ENCODE data around the gene PIGZ. TPM values are rescaled to one million over a fixed set of nuclear protein-coding genes. Genes with fewer than 3 reads are reported as not detected.

Gene PIGZ
- total RNA-seq, 2 donors from 2014 or later, result 4.7 to 11.3 TPM

DNA sequence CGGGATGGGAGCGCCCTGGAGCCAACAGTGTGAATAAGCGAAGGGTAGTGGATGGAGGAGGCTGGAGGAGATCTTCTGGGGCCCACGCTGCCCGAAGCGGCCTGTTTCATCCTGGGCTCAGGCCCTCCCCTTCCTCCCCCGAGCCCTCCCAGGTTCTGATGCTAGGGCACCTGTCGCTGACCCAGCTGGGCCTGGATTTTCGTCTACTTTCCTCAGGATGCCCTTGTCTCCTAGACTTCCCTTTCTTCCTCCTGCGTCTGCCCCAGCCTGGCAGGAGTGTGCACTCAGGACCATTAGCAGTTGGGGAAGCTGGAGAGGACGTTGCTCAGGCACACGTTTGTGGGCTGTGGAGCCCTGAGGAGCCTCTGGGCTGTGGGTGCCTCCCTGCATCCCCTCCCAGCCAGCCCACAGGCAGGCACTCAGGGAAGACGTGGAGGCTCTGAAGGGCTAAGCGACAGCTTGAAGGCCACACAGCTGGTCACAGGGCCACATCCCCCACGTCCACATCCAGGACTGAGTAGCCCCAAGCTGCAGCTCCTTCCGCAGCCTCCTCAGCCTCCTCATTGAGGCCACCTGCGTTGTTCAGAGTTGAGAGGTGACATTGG, 23.9 kb upstream of the PIGZ start:
- H3K9me3 ChIP-seq, result no peaks in the 10 kb centered on the region
- TF ChIP-seq, protein P1, sequence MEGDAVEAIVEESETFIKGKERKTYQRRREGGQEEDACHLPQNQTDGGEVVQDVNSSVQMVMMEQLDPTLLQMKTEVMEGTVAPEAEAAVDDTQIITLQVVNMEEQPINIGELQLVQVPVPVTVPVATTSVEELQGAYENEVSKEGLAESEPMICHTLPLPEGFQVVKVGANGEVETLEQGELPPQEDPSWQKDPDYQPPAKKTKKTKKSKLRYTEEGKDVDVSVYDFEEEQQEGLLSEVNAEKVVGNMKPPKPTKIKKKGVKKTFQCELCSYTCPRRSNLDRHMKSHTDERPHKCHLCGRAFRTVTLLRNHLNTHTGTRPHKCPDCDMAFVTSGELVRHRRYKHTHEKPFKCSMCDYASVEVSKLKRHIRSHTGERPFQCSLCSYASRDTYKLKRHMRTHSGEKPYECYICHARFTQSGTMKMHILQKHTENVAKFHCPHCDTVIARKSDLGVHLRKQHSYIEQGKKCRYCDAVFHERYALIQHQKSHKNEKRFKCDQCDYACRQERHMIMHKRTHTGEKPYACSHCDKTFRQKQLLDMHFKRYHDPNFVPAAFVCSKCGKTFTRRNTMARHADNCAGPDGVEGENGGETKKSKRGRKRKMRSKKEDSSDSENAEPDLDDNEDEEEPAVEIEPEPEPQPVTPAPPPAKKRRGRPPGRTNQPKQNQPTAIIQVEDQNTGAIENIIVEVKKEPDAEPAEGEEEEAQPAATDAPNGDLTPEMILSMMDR (IDR thresholded peaks at IDR 0.05), result no peak
- TF ChIP-seq POLR2AphosphoS5 (IDR thresholded peaks at IDR 0.05), result no peak
- TF ChIP-seq POLR2A (IDR thresholded peaks at IDR 0.05), result no peak
- intact Hi-C loops (cut with DNase I), result no loop called here
- H3K36me3 ChIP-seq, result no peaks in the 10 kb centered on the region
- DNase-seq (ENCODE audit: low spot score), result no peak
- WGBS, result 95% methylated on average over 17 of the region's 17 CpGs
- H3K4me3 ChIP-seq, result no peak overlapping the region
- H3K27me3 ChIP-seq (replicated peaks; ENCODE audit: insufficient read depth), result no peaks in the 10 kb centered on the region
- no peaks in the 10 kb centered on the region for H3K4me1 ChIP-seq (replicated peaks)
- H3K27ac ChIP-seq, result no peak overlapping the region

DNA sequence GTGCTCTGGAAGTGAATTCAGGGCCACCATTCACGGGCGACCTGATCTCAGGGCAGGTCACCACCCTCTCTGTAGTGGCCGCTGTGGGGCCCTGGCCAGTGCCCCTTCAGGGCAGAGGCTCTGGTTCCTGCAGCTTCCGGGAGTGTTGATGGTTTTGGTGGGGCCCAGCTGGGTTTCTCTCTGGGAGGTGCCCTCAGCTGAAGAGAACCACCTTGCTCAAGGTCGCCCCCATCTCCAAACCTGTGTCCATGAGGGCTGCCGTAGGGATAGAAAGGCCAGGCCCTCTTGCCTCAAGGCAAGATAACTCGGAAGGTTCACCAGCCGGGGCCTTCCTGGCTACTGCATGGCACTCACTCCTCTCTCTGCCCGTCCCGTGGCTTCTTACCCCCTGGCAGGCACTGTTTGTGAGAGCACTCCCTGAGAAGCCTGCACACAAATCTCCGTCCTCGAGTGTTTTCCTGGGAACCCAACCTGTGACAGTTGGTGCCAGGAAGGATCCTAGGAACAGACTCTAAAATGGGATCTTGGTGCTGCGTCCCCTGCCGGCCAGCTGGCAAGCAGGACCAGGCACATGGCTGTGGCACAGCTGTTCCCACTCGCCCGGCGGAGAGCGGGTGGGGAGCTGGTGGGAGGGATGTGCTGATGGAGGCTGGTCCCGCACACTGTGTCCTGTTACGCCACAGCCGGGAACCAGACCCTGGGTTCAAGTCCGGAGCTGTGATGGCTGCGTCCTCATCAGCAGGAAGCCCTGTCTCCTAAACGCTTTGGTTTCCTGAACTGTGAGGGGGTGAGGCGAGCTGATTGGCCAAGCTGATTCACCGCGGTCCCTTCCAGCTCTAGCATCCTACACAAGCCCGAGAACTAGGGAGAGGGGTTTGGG, 23.2 kb upstream of the PIGZ start:
- no peak overlapping the region for H3K27ac ChIP-seq
- DNase-seq (ENCODE audit: low spot score), result no peak
- no peaks in the 10 kb centered on the region for H3K9me3 ChIP-seq
- no peaks in the 10 kb centered on the region for H3K36me3 ChIP-seq
- intact Hi-C loops (cut with DNase I), result no loop called here
- TF ChIP-seq, protein P1 (IDR thresholded peaks at IDR 0.05), result no peak
- TF ChIP-seq POLR2A (IDR thresholded peaks at IDR 0.05), result no peak
- TF ChIP-seq POLR2AphosphoS5 (IDR thresholded peaks at IDR 0.05), result no peak
- no peaks in the 10 kb centered on the region for H3K27me3 ChIP-seq (replicated peaks; ENCODE audit: insufficient read depth)
- no peak overlapping the region for H3K4me3 ChIP-seq
- H3K4me1 ChIP-seq (replicated peaks), result no peaks in the 10 kb centered on the region
- WGBS, result 89% methylated on average over 24 of the region's 28 CpGs

DNA sequence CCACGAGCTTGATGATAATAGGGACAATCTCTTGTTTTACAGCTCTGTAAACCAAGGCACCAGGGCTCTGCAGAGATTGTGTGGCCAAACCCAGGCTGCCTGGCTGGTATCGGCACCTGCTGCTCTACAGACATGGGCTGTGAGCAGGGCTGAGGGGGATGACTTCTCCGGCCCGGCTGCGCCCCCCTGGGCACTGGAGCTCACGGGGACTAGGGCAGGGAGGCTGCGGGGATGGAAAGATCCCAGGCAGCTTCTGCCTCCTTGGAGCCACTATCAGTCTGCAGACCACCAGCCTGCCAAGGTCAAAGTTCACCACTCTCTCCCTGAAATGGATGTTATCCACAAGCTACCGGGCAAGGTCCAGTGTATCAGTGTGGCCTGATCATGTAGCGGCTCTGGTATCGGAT, 22.0 kb upstream of the PIGZ start:
- Histone ChIP-seq H3K4me1 (replicated peaks) (no peaks in the 10 kb centered on the region), H3K36me3 (no peaks in the 10 kb centered on the region), H3K9me3 (no peaks in the 10 kb centered on the region), H3K27me3 (replicated peaks; ENCODE audit: insufficient read depth) (no peaks in the 10 kb centered on the region), H3K27ac (no peak overlapping the region), H3K4me3 (no peak overlapping the region)
- intact Hi-C loops (cut with DNase I), result no loop called here
- DNase-seq (ENCODE audit: low spot score), result no peak
- 87% methylated on average over 10 of the region's 10 CpGs for WGBS
- TF ChIP-seq POLR2AphosphoS5 (IDR thresholded peaks at IDR 0.05), result no peak

DNA sequence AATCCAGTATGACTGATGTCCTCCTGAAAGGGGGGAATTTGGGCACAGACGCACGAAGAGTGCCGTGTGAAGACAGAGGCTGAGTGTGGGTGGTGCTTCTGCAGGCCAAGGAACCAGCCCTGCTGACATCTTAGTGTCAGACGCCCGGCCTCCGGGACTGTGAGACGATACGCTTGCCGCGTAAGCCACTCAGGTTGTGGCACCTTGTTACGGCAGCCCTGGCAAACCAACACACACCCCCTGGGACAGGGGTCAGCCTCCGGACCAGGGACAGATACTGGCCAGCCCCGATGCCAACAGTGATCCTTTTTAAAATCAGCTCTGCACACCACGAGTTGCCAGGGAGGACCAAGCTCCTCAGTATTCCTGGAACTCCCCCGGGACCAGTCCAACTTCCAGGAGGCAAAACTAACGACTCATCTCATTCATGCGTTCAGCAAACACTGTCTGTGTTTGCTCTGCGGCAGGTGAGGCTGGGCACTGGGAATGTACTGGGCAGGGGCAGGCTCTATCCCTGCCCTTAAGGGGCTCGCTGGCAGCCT, 21.2 kb upstream of the PIGZ start:
- Histone ChIP-seq H3K4me3 (no peak overlapping the region), H3K27ac (no peak overlapping the region), H3K4me1 (replicated peaks) (no peaks in the 10 kb centered on the region), H3K9me3 (no peaks in the 10 kb centered on the region), H3K36me3 (no peaks in the 10 kb centered on the region), H3K27me3 (replicated peaks; ENCODE audit: insufficient read depth) (no peaks in the 10 kb centered on the region)
- intact Hi-C loops (cut with DNase I), result no loop called here
- no peak for DNase-seq (ENCODE audit: low spot score)
- 70% methylated on average over 19 of the region's 19 CpGs for WGBS
- TF ChIP-seq, protein P1 (IDR thresholded peaks at IDR 0.05), result no peak
- TF ChIP-seq POLR2A (IDR thresholded peaks at IDR 0.05) (no peak), POLR2AphosphoS5 (IDR thresholded peaks at IDR 0.05) (no peak)

DNA sequence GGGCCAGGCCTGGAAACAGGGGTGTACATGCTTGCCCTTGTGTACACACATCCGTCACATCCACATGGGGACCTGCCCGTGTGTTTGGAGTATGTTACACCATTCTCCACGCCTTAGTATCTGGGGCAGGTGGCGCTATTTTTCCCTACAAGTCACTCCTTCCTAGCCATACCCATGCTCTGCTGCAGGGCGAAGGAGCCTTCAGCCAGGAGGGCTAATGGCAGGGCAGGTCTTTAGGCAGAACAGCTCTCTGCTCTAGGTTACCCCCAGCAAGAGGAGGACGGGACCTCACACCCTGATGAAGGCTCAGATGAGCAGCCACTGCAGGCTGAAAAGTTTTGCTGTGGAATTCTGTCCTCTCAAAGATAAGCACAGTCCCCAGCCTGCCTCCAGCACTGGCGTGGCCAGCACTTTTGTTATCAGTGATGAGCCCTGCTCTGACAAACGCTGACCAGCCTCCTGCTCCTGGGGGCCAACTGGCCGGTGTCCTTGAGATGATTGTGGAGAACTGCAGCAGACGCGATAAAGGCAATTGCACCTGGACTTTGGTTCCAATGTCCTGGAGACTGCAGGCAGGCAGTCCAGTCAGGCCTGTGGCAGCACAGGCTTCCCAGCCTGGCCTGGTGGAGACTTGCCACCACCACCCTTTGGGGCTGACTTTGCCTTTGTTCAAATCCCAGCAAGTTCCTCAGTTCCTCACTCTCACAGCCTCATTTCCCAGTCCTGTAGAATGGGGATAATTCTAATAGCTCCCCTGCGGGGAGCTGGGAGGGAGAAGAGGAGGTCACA, 19.8 kb upstream of the PIGZ start:
- WGBS, result 71% methylated on average over 12 of the region's 12 CpGs
- TF ChIP-seq POLR2A (IDR thresholded peaks at IDR 0.05), result no peak
- TF ChIP-seq POLR2AphosphoS5 (IDR thresholded peaks at IDR 0.05), result no peak
- Histone ChIP-seq H3K9me3 (no peaks in the 10 kb centered on the region), H3K4me3 (no peak overlapping the region), H3K27ac (no peak overlapping the region), H3K36me3 (no peaks in the 10 kb centered on the region), H3K4me1 (replicated peaks) (no peaks in the 10 kb centered on the region), H3K27me3 (replicated peaks; ENCODE audit: insufficient read depth) (no peaks in the 10 kb centered on the region)
- no peak for DNase-seq (ENCODE audit: low spot score)
- intact Hi-C loops (cut with DNase I), result no loop called here
